ENCODE measurements around the gene SMIM27.

The SMIM27 gene

DNA sequence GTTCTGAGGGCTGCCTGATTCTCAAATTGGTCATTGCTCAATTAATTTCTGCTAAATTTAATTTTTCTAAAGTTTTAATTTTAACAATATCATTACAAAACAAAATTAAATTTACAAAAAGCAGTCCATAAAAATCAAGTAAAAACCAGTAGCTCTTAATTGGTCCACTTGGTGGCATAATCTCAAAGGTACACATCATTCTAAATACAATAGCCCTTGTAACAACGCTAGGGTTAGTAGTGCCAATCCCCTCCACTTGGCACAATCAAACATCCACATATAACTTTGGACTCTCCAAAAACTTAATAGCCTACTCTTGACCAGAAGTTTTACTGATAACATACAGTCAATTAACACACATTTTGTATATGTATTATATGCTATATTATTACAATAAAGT lies 22.7 kb downstream of the SMIM27 start:
- no peak for TF ChIP-seq CTCF (IDR thresholded peaks at IDR 0.05; ENCODE audit: extremely low read depth, missing control alignments)
- no peak for DNase-seq (ENCODE audit: low spot score)

- TF ChIP-seq CTCF (IDR thresholded peaks at IDR 0.05; ENCODE audit: extremely low read depth, missing control alignments), result no peak
- DNase-seq (ENCODE audit: low spot score), result no peak
These were observed 25.2 kb downstream of the SMIM27 start for GRCh38 chr9:32577316-32577715.

DNA sequence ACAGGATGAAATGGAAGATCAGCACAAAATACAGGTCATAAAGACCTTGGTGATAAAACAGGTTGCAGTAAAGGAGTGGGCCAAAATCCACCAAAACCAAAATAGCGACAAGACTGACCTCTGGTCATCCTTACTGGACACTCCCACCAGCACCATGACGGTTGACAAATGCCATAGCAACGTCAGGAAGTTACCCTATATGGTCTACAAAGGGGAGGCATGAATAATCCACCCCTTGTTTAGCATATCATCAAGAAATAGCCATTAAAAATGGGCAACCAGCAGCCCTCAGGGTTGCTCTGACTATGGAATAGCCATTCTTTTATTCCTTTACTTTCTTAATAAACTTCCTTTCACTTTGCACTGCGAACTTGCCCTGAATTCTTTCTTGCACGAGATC lies 26.8 kb downstream of the SMIM27 start:
- DNase-seq (ENCODE audit: low spot score), result no peak
- no peak for TF ChIP-seq CTCF (IDR thresholded peaks at IDR 0.05; ENCODE audit: extremely low read depth, missing control alignments)

- TF ChIP-seq CTCF (IDR thresholded peaks at IDR 0.05; ENCODE audit: extremely low read depth, missing control alignments), result peak; percentile 94
- peak; percentile 51 for DNase-seq (ENCODE audit: low spot score)
These were observed 27.7 kb downstream of the SMIM27 start for GRCh38 chr9:32579706-32580331.

DNA sequence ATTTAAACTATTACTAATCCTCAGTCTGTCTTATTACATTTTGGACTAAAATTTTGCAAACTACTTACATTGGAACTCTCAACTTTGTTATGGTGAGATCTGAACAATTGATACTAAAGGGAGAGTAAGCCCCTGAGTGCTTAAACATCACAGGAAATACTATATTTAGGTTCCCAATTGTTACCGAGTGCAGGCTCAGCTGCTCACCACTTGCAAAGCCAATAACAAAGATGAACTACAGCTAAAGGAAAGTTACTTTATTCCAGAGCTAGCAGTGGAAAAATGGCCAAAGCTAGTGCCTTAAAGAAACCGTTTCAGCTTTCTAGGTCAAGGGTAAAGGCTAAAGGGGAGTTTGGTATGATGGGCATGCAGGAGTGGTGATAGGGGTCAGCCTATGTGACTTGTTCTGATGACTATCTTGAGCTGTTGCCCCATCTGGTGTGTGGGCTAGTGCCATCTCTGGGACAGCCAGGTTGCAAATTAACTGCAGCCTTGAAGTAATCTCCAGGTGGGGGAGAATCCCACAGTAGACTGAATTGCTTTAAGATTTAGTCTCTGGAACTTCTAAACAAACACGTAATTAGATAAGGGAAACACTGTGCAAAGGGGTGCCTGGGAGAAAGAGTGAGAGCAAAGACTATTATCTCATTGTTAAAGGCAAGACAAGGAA lies 28.6 kb downstream of the SMIM27 start:
- no peak for TF ChIP-seq CTCF (IDR thresholded peaks at IDR 0.05; ENCODE audit: extremely low read depth, missing control alignments)
- no peak for DNase-seq (ENCODE audit: low spot score)

DNA sequence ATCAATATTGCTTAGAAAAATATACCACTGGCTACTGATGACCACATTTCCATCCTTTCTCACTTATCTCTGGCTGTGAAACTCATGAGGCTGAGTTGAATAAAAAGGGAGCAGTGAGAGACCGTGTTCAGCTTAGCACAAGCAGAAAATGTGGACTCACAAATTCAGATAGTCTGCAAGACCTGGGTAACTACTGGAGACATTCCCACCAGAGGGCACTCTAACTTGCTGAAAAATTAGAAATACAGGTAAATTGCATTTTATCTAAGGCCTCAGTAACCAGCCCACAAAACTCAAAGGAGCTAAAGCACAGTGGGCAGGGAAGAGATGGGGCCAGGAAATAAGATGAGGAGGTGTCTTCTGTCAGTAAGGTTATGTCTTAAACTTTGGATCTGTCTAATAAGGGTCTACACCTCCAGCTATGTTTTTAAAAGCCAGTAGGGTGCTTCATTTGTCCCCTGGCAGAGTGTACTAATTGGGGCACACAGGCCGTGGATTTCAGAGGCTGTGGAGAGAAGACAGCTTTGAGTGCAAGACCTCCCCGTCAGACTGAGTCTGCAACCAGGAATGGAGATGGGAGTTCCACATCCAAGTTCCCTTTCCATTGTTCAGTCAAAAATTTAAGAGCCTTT lies 29.5 kb downstream of the SMIM27 start:
- TF ChIP-seq CTCF (IDR thresholded peaks at IDR 0.05; ENCODE audit: extremely low read depth, missing control alignments), result no peak
- DNase-seq (ENCODE audit: low spot score), result peak; percentile 39

DNA sequence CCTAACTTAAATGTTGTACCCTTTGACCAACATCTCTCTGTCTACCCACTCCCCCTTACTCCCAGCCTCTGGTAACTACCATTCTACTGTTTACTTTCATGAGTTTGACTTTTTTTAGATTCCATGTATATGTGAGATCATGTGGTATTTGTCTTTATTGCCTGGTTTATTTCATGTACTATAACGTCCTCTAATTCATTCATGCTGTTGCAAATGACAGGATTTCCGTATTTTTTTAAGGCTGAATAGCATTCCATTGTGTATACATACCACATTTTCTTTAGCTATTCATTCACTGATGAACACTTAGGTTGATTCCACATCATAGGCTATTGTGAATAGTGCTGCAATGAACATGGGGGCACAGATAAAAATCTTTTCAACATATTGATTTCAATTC lies 32.7 kb downstream of the SMIM27 start:
- TF ChIP-seq CTCF (IDR thresholded peaks at IDR 0.05; ENCODE audit: extremely low read depth, missing control alignments), result no peak
- no peak for DNase-seq (ENCODE audit: low spot score)
